Activated naive CD8-positive, alpha-beta T cell treated with anti-CD3 and anti-CD28 coated beads, Interleukin-2, amount 10 ng/mL, durations not matched to agents 7 days and 5 days (primary cell): ENCODE results near the gene MTCL1. TPM values are rescaled to one million over a fixed set of nuclear protein-coding genes. Genes with fewer than 3 reads are reported as not detected.

Source experiments
- ATAC-seq: fragments of 150-1000 bp; cut with Tn5 transposase; one replicate; pipeline ENCODE4 v1.10.0; 2021; ENCODE audit warnings: low read depth, moderate library complexity
- POLR2A ChIA-PET: fragments of 350-600 bp; sonication (Branson Sonifier 250); formaldehyde crosslinking; loops from one replicate; lab custom pipeline; 2021; ENCODE audit warnings: antibody characterized with exemption; lab: Charles Lee
- DNase-seq: peaks from one replicate; pipeline ENCODE4 v3.0.0; 2021
- H3K27ac Mint-ChIP-seq: one replicate; pipeline ENCODE4 v1.8.0; 2022; ENCODE audit warnings: mild to moderate bottlenecking, mixed read lengths
- H3K27me3 Mint-ChIP-seq: one replicate; pipeline ENCODE4 v1.8.0; 2022; ENCODE audit warnings: mild to moderate bottlenecking, moderate library complexity, mixed read lengths
- H3K36me3 Mint-ChIP-seq: one replicate; pipeline ENCODE4 v1.8.0; 2021; ENCODE audit warnings: mild to moderate bottlenecking, mixed read lengths
- H3K4me1 Mint-ChIP-seq: one replicate; pipeline ENCODE4 v1.8.0; 2021; ENCODE audit warnings: mixed read lengths
- H3K4me3 Mint-ChIP-seq: one replicate; pipeline ENCODE4 v1.8.0; 2022; ENCODE audit warnings: mild to moderate bottlenecking, moderate library complexity, mixed read lengths
- H3K9me3 Mint-ChIP-seq: one replicate; pipeline ENCODE4 v1.8.0; 2021; ENCODE audit warnings: mixed read lengths
- total RNA-seq, 2 experiments: library from RNA; stranded (reverse); gene quantifications; one replicate each; pipeline ENCODE4 v1.2.3, GENCODE V29; 2021

The MTCL1 gene
- total RNA-seq, 2 experiments from 2014 or later: 0.43 to 0.69 TPM

DNA sequence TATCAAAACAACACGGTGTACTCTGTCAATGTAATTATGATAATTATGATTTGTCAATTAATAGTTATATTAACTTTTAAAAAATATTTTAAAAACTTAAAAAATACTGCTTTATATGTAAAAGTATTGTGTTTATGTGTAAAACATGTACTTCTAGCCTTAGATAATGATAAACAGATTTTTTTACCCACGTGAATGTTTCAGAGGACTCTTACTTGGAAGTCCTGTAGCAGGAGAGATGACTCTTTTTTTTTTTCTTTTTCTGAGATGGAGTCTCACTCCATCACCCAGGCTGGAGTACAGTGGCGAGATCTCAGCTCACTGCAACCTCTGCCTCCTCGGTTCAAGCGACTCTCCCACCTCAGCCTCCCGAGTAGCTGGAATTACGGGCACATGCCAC, 6.2 kb upstream of the MTCL1 start:
- POLR2A ChIA-PET: no interaction called here
- Mint-ChIP-seq H3K4me1 (peaks cover 1% of the 10 kb centered on the region), H3K4me3 (no peak overlapping the region), H3K27me3 (peaks cover 51% of the 10 kb centered on the region), H3K27ac (no peak overlapping the region), H3K36me3 (no peaks in the 10 kb centered on the region), H3K9me3 (no peaks in the 10 kb centered on the region)
- ATAC-seq (no peak), DNase-seq (no peak)

DNA sequence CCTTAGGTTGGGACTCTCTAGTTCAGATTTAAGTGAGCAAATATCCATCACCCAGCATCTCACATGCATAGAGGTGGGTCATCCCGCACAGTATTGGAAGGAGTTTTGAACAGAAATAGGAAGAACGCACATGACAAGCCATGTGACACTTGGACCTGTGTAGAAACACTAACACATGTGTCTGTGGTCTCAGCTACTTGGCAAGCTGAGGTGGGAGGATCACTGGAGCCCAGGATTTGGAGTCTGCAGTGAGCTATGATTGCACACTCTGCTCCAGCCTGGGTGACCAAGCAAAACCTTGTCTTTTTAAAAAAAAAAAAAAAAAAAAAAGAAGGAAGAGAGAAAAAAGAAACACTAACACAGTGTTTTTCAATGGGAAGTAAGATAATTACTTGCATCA, 5.4 kb upstream of the MTCL1 start:
- no peak for DNase-seq
- no peak overlapping the region for H3K4me3 Mint-ChIP-seq
- POLR2A ChIA-PET: no interaction called here
- peaks cover 58% of the 10 kb centered on the region for H3K27me3 Mint-ChIP-seq
- H3K4me1 Mint-ChIP-seq: peaks cover 5% of the 10 kb centered on the region
- H3K27ac Mint-ChIP-seq: no peak overlapping the region
- ATAC-seq: no peak
- H3K36me3 Mint-ChIP-seq: no peaks in the 10 kb centered on the region
- H3K9me3 Mint-ChIP-seq: no peaks in the 10 kb centered on the region

DNA sequence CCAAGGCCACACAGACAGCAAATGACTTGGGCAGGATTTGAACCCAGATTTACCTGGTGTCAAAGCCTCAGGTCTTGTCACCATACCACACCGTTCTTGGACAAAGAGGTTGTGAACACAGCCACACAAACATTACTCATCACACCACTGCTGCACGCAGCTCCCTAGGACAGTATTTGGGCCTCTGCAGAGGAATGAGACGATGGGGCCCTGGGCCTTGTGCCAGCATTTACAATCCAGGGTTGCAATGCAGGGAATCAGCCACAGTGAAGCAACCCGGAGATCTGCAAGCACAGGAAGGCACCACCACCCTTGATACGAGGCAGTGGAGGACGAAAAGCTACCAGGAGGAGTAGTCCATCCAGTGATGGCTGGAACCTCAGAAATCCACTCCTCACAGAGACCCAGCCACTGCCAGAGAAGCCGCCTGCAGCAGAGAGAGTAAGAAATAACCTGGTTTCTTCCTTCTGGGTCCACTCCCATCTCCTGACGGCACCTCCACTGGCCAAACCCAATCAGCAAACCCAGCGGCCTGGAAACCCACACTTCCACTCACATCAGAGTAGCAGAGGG, 3.7 kb upstream of the MTCL1 start:
- Mint-ChIP-seq H3K36me3 (no peaks in the 10 kb centered on the region), H3K4me1 (peaks cover 5% of the 10 kb centered on the region), H3K27me3 (peaks cover 58% of the 10 kb centered on the region), H3K27ac (no peak overlapping the region), H3K4me3 (no peak overlapping the region), H3K9me3 (no peaks in the 10 kb centered on the region)
- DNase-seq: no peak
- ATAC-seq: no peak
- POLR2A ChIA-PET: no interaction called here

DNA sequence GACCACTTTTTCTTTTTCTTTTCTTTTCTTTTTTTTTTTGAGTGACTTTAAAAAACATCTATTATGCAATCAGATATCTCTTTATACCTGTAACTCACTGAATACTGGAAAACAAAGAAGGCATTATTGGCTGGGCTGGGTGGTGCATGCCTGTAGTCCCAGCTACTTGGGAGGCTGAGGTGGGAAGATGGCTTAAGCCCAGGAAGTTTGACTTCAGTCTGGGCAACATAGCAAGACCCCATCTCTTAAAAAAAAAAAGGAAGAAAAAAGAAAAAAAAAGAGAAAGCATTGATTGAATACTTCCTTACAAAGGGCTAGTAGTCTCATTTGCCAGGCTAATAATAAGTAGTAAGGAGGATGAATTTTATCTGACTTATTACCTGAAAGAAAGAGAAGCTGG, 2.7 kb upstream of the MTCL1 start:
- H3K4me3 Mint-ChIP-seq: no peak overlapping the region
- peaks cover 10% of the 10 kb centered on the region for H3K4me1 Mint-ChIP-seq
- no peaks in the 10 kb centered on the region for H3K36me3 Mint-ChIP-seq
- POLR2A ChIA-PET: no interaction called here
- peaks cover 67% of the 10 kb centered on the region for H3K27me3 Mint-ChIP-seq
- DNase-seq (no peak), ATAC-seq (no peak)
- no peaks in the 10 kb centered on the region for H3K9me3 Mint-ChIP-seq
- no peak overlapping the region for H3K27ac Mint-ChIP-seq

DNA sequence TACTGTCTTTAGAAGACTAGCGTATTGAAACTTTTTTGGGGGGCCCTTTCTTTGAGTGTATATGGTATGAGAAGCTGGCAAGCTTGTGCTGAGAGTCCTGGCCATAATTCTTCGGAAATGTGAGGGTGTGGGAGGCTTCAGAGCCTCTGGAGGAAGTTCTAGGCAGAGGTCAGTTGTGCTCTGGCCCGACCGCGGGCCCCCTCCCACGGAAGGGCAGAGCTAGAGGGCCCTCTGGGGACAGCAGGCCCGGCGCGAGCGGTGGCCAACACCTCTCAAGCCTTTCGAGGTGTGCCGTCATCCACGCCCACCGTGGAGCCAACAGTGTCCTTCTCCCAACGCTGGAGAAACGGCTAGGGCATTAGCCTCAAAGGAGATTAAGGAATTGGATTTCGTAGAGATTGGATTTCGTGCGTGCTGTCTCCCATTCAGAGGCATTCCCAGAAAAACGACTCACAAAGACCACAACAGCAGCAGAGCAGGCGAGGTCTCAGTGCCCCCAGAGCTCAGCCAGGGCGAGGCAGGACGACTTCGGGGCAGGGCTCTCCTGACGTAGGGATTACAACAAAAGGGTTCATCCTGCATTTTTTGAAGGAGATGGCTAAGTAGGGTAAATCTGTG, 2.2 kb upstream of the MTCL1 start:
- DNase-seq (no peak), ATAC-seq (no peak)
- Mint-ChIP-seq H3K36me3 (no peaks in the 10 kb centered on the region), H3K27me3 (peaks cover 68% of the 10 kb centered on the region), H3K4me1 (peaks cover 11% of the 10 kb centered on the region), H3K4me3 (no peak overlapping the region), H3K27ac (no peak overlapping the region), H3K9me3 (no peaks in the 10 kb centered on the region)
- POLR2A ChIA-PET: no interaction called here

DNA sequence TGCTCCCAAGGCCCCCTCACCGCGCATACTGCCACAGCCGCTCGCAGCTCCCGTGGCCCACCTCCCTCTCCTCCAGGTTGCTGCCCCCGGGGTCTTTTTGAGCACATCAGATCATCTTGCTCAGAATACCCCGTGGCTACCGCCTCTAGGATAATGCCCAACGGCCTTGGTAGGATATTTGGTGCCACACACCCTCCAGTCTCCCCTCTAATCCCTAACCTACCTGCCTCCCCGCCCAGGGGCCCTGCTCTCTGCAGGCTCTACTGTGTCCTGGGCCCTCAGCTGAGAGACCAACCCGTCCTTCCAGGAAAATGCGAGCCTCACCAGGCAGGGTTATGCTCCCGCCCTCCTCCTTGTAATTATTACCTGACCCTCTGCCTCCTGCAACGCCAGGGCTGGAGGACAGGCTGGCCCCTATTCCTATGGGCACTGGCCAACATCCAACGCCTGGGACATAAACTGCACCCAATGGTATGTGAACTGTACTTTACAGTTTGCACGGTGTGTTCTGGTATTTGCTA, 1.5 kb upstream of the MTCL1 start:
- peaks cover 11% of the 10 kb centered on the region for H3K4me1 Mint-ChIP-seq
- ATAC-seq (no peak), DNase-seq (no peak)
- no peaks in the 10 kb centered on the region for H3K36me3 Mint-ChIP-seq
- POLR2A ChIA-PET: no interaction called here
- H3K9me3 Mint-ChIP-seq: no peaks in the 10 kb centered on the region
- H3K27ac Mint-ChIP-seq: no peak overlapping the region
- H3K27me3 Mint-ChIP-seq: peaks cover 71% of the 10 kb centered on the region
- H3K4me3 Mint-ChIP-seq: peak overlapping the region; percentile 87

DNA sequence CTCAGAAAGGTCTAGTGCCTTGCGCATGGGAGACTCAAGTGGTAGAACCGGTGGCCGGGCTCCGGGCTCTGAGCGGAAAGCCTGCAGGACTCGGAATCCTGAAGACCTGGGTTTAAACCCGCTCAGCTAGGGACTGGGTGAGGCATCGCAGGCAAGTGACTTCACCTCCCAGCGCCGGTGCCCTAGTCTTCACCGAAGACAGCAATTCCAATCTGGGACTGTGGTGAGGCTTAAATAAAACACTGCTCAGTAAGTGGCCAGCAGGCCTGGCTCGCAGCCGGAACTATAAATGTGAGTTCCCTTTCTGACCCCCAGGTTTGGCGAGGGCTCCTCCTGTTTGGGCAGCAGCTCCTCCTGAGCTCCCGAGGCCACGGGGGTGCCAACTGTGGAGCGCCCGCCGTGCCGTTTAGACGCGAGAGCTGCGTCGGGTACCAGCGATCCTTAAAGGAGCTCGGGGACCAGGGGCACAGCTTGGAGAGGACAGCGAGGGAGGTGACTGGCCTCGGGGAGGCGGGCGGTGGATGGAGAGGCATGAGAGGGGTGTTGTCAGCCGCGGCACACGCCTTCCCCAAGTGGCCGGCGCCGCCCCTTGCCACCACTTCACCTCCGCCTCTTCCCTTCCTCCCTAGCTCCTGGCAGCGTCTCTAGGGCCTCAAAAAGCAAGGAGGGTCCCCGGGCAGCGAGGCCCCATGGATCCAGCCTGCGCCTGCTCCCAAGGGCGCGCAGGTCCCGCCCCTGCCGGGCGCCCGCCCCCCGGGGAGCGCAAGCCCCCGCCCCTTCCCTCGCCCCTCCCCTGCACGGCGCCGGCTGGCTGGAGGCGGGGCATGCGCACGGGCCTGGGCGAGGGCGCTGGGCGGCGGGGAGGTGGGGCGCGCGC, 757 bp upstream of the MTCL1 start:
- ATAC-seq: peak; percentile 92

DNA sequence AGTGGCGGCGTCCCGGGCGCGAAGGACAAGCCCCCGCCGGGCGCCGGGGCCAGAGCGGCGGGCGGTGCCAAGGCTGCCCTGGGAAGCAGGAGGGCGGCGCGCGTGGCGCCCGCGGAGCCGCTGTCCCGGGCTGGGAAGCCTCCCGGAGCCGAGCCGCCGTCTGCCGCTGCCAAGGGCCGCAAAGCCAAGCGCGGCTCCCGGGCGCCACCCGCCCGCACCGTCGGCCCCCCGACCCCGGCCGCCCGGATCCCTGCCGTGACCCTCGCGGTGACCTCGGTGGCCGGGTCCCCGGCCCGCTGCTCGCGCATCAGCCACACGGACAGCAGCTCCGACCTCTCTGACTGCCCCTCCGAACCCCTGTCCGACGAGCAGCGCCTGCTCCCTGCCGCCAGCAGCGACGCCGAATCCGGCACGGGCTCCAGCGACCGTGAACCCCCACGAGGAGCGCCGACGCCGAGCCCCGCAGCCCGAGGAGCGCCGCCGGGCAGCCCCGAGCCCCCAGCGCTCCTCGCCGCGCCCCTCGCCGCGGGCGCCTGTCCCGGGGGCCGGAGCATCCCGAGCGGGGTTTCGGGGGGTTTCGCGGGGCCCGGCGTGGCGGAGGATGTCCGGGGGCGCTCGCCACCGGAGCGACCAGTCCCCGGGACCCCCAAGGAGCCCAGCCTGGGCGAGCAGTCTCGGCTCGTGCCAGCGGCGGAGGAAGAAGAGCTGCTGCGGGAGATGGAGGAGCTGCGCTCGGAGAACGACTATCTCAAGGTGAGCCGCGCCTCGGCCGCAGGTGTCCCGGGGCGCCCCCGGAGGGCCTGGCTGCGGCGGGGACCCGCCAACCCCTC, 820 bp downstream of the MTCL1 start:
- H3K9me3 Mint-ChIP-seq: no peaks in the 10 kb centered on the region
- peak overlapping the region; percentile 40 for H3K4me3 Mint-ChIP-seq
- H3K27me3 Mint-ChIP-seq: peaks cover 71% of the 10 kb centered on the region
- DNase-seq (peak; percentile 58), ATAC-seq (no peak)
- POLR2A ChIA-PET: interaction anchor here (0.5 kb wide), 1 partner anchor 22 kb away, joined by 3 read pairs; no protein-coding TSS in a partner anchor
- no peaks in the 10 kb centered on the region for H3K36me3 Mint-ChIP-seq
- H3K27ac Mint-ChIP-seq: no peak overlapping the region
- H3K4me1 Mint-ChIP-seq: peaks cover 11% of the 10 kb centered on the region

More for the DNA sequence above, 757 bp upstream of the MTCL1 start:
- H3K4me1 Mint-ChIP-seq: peaks cover 11% of the 10 kb centered on the region
- H3K27me3 Mint-ChIP-seq: peaks cover 73% of the 10 kb centered on the region
- peak overlapping the region; percentile 87 for H3K4me3 Mint-ChIP-seq
- no peak overlapping the region for H3K27ac Mint-ChIP-seq
- no peaks in the 10 kb centered on the region for H3K36me3 Mint-ChIP-seq
- POLR2A ChIA-PET: no interaction called here
- H3K9me3 Mint-ChIP-seq: no peaks in the 10 kb centered on the region
- peak; percentile 91 for DNase-seq

DNA sequence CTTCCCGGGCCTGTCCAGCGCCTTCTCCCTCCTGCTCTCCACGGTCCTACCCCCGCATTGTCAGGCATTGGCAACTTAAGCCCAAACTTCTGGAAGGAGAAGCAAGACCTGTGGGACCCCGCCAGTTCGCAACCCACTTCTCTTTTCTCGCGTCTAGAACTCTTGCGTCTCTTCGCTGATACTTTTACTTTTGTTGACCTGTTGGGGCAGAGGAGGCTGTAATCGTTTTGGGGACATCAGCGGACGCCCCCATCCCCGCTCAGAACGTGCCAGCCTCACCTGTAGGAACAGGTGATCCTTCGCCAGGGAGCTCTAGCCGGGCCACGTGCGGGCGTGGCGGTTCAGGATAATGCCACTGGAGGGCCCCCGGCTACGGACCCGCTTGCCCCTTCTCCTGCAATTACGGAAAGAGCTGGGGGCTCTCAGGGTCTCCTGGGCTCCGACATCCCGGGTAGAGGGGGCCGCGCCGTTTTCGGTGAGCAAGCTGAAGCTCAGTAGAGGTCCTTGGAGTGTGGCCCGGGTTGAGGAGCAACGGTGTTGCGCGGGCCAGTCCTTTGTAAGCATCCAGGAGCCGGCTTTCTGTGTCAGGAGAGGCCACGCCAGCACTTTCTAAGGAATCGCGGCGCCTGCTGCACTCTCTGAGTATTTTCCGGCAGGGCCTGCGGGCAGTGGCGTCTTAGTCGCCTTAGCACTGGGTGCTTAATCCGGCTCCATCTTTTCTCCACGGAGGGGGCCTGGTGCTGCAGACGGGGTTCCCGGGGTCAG, 1.6 kb downstream of the MTCL1 start:
- ATAC-seq (no peak), DNase-seq (peak; percentile 42)
- peaks cover 67% of the 10 kb centered on the region for H3K27me3 Mint-ChIP-seq
- peak overlapping the region; percentile 83 for H3K4me3 Mint-ChIP-seq
- no peaks in the 10 kb centered on the region for H3K9me3 Mint-ChIP-seq
- peaks cover 11% of the 10 kb centered on the region for H3K4me1 Mint-ChIP-seq
- peak overlapping the region; percentile 19 for H3K27ac Mint-ChIP-seq
- POLR2A ChIA-PET: interaction anchor here (0.5 kb wide), 1 partner anchor 21 kb away, joined by 3 read pairs; no protein-coding TSS in a partner anchor
- no peaks in the 10 kb centered on the region for H3K36me3 Mint-ChIP-seq

DNA sequence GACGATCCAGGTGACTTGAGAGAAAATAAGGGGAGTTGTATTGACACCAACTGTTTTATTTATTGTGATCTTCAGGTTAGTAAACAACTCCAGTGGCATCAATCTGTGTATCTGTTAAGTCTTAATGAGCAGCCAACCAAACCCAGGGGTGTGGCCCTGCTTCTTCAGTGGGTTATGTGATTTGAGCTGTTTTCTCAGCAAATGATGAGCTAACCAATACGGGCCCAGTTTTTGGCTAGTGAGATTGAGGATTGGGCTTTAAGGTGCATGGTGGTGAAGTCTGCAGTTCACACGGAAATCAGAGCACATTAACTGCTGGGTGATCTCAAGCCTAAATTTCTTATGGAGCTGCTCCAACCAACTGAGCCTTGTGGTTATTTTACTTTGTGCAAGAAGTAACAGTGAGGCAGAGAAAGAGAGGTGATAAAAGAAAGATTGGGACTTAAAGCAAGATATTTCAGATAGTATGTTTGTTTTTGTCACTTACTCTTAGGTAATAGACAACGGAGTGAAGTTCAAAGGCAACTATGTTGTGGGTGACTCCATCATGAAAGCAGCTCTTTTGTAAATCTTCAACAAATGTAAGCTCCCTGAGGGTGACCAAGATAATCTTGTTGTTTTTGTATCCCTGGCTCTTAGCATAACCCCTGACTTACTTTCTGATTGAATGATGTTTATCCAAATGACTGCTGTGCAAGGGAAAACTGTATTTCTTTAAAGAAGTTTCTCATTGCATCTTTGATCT, 2.4 kb downstream of the MTCL1 start:
- Mint-ChIP-seq H3K27ac (no peak overlapping the region), H3K4me1 (peaks cover 11% of the 10 kb centered on the region), H3K36me3 (no peaks in the 10 kb centered on the region), H3K9me3 (no peaks in the 10 kb centered on the region), H3K27me3 (peaks cover 65% of the 10 kb centered on the region), H3K4me3 (no peak overlapping the region)
- POLR2A ChIA-PET: no interaction called here
- no peak for ATAC-seq
- no peak for DNase-seq

DNA sequence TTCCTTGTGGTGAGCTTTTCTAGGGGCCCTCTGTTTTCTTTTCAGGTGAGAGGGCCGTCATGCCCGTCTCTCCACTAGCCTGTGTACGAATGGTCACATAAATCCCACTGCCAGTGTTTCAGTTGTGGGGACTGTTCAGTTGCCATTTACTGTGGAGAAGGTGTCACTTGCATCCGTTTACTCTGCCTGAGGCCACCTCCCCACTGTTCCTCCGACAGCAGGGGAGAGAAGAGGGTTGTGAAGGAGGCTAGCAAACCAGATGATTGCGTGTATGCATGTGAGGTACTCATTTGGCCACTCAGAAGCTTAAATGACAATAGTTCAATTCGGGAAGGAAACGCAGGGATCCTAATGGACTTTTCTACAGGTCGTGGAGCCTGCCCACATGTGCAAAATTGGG, 3.3 kb downstream of the MTCL1 start:
- Mint-ChIP-seq H3K4me1 (peaks cover 11% of the 10 kb centered on the region), H3K9me3 (no peaks in the 10 kb centered on the region), H3K36me3 (no peaks in the 10 kb centered on the region), H3K4me3 (no peak overlapping the region), H3K27me3 (peaks cover 58% of the 10 kb centered on the region), H3K27ac (no peak overlapping the region)
- DNase-seq (no peak), ATAC-seq (no peak)
- POLR2A ChIA-PET: no interaction called here
